ENCODE measurements around the gene FAM89A. TPM values are rescaled to one million over a fixed set of nuclear protein-coding genes. Genes with fewer than 3 reads are reported as not detected.

The FAM89A gene
- total RNA-seq, 2 experiments from 2014 or later, result 11.1 to 14.2 TPM

- H3K27ac Mint-ChIP-seq, result no peak overlapping the region
- H3K4me1 Mint-ChIP-seq (ENCODE audit: low read depth), result no peaks in the 10 kb centered on the region
- H3K36me3 Mint-ChIP-seq (ENCODE audit: low read depth), result no peaks in the 10 kb centered on the region
- no peaks in the 10 kb centered on the region for H3K27me3 Mint-ChIP-seq
- ATAC-seq, result no peak
- H3K9me3 Mint-ChIP-seq, result no peaks in the 10 kb centered on the region
- ChIA-PET POLR2A (no interaction called here), CTCF (no interaction called here)
- DNase-seq, result no peak
- no peak overlapping the region for H3K4me3 Mint-ChIP-seq
- no peak for TF ChIP-seq CTCF (IDR thresholded peaks at IDR 0.05)
- intact Hi-C loops (cut with micrococcal nuclease), result no loop called here
Observed at GRCh38 chr1:231072041-231072440, 32.0 kb upstream of the FAM89A start.

GRCh38 chr1:231070758-231071444 is 30.8 kb upstream of the FAM89A start:
- TF ChIP-seq CTCF (IDR thresholded peaks at IDR 0.05), result no peak
- no peaks in the 10 kb centered on the region for H3K9me3 Mint-ChIP-seq
- CTCF ChIA-PET, result interaction anchor here (1.1 kb wide), 1 partner anchor 22 kb away, joined by 3 read pairs; no protein-coding TSS in a partner anchor
- ATAC-seq (no peak), DNase-seq (no peak)
- no peak overlapping the region for H3K27ac Mint-ChIP-seq
- H3K4me3 Mint-ChIP-seq, result no peak overlapping the region
- no peaks in the 10 kb centered on the region for H3K27me3 Mint-ChIP-seq
- H3K4me1 Mint-ChIP-seq (ENCODE audit: low read depth), result no peaks in the 10 kb centered on the region
- intact Hi-C loops (cut with micrococcal nuclease), result no loop called here
- H3K36me3 Mint-ChIP-seq (ENCODE audit: low read depth), result no peaks in the 10 kb centered on the region
- POLR2A ChIA-PET, result no interaction called here

- ATAC-seq (no peak), DNase-seq (no peak)
- intact Hi-C loops (cut with micrococcal nuclease), result no loop called here
- Mint-ChIP-seq H3K36me3 (ENCODE audit: low read depth) (no peaks in the 10 kb centered on the region), H3K27me3 (no peaks in the 10 kb centered on the region), H3K4me1 (ENCODE audit: low read depth) (no peaks in the 10 kb centered on the region), H3K9me3 (no peaks in the 10 kb centered on the region), H3K4me3 (no peak overlapping the region), H3K27ac (no peak overlapping the region)
- POLR2A ChIA-PET, result no interaction called here
- CTCF ChIA-PET, result no interaction called here
- no peak for TF ChIP-seq CTCF (IDR thresholded peaks at IDR 0.05)
Observed at GRCh38 chr1:231069333-231069732, 29.3 kb upstream of the FAM89A start.

- Mint-ChIP-seq H3K36me3 (ENCODE audit: low read depth) (no peaks in the 10 kb centered on the region), H3K4me3 (no peak overlapping the region), H3K4me1 (ENCODE audit: low read depth) (no peaks in the 10 kb centered on the region), H3K27me3 (no peaks in the 10 kb centered on the region), H3K9me3 (no peaks in the 10 kb centered on the region), H3K27ac (no peak overlapping the region)
- ChIA-PET POLR2A (no interaction called here), CTCF (no interaction called here)
- ATAC-seq (no peak), DNase-seq (no peak)
- TF ChIP-seq CTCF (IDR thresholded peaks at IDR 0.05), result no peak
- intact Hi-C loops (cut with micrococcal nuclease), result no loop called here
Observed at GRCh38 chr1:231068762-231069161, 28.7 kb upstream of the FAM89A start.

GRCh38 chr1:231065510-231066241 is 25.6 kb upstream of the FAM89A start:
- no peak for TF ChIP-seq CTCF (IDR thresholded peaks at IDR 0.05)
- H3K4me1 Mint-ChIP-seq (ENCODE audit: low read depth), result no peaks in the 10 kb centered on the region
- no peaks in the 10 kb centered on the region for H3K9me3 Mint-ChIP-seq
- DNase-seq (no peak), ATAC-seq (no peak)
- no peak overlapping the region for H3K4me3 Mint-ChIP-seq
- ChIA-PET CTCF (interaction anchor here (1.0 to 1.2 kb wide), 2 partner anchors 27 to 33 kb away, joined by 3 to 4 read pairs; no protein-coding TSS in a partner anchor), POLR2A (no interaction called here)
- intact Hi-C loops (cut with micrococcal nuclease), result no loop called here
- H3K36me3 Mint-ChIP-seq (ENCODE audit: low read depth), result no peaks in the 10 kb centered on the region
- no peaks in the 10 kb centered on the region for H3K27me3 Mint-ChIP-seq
- no peak overlapping the region for H3K27ac Mint-ChIP-seq

All from activated CD8-positive, alpha-beta T cell treated with anti-CD3 and anti-CD28 coated beads for 36 hours (primary cell).